Keratinocyte (primary cell): ENCODE results near the gene DNAJC18.
"Not testable (repeated sequence)": the region's sequence is repeated elsewhere in the genome, so short reads cannot be mapped to it uniquely, and the experiment has no call there.

Experiments
- EZH2 ChIP-seq: IDR thresholded peaks from one replicate; pipeline ENCODE4 v1.6.1; 2012; ENCODE audit warnings: inconsistent platforms, mild to moderate bottlenecking, low read length, moderate library complexity
- TF ChIP-seq, protein P1 (sequence below), 3 experiments: IDR thresholded peaks in 1 of 3; conservative IDR thresholded peaks in 1 of 3; optimal IDR thresholded peaks in 1 of 3; 2 replicates in 2 of 3; 3 replicates in 1 of 3; pipeline versions ENCODE3 to v1.5.1; 2011; ENCODE audit warnings: low read length in 3 of 3, mild to moderate bottlenecking in 3 of 3, moderate library complexity in 2 of 3, control low read depth in 1 of 3, inconsistent platforms in 1 of 3; ENCODE audit not compliant: insufficient read depth in 2 of 3; ENCODE audit errors: extremely low read depth in 1 of 3

DNA sequence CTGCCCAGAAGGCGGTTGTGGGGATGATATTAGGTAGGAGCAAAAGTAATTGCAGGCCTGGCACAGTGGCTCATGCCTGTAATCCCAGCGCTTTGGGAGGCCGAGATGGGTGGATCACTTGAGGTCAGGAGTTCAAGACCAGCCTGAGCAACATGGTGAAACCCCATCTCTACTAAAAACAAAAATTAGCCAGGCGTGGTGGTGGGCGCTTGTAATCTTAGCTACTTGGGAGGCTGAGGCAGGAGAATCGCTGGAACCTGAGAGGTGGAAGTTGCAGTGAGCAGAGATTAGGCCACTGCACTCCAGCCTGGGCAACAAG lies 43.5 kb upstream of the DNAJC18 start:
- not testable (repeated sequence) for TF ChIP-seq EZH2
- TF ChIP-seq, protein P1, sequence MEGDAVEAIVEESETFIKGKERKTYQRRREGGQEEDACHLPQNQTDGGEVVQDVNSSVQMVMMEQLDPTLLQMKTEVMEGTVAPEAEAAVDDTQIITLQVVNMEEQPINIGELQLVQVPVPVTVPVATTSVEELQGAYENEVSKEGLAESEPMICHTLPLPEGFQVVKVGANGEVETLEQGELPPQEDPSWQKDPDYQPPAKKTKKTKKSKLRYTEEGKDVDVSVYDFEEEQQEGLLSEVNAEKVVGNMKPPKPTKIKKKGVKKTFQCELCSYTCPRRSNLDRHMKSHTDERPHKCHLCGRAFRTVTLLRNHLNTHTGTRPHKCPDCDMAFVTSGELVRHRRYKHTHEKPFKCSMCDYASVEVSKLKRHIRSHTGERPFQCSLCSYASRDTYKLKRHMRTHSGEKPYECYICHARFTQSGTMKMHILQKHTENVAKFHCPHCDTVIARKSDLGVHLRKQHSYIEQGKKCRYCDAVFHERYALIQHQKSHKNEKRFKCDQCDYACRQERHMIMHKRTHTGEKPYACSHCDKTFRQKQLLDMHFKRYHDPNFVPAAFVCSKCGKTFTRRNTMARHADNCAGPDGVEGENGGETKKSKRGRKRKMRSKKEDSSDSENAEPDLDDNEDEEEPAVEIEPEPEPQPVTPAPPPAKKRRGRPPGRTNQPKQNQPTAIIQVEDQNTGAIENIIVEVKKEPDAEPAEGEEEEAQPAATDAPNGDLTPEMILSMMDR (optimal IDR thresholded peaks at IDR 0.05 in 1 of 3, IDR thresholded peaks at IDR 0.05 in 1 of 3, conservative IDR thresholded peaks at IDR 0.05 in 1 of 3; ENCODE audit: extremely low read depth in 1 of 3, insufficient read depth in 2 of 3, low read length in 3 of 3), result not testable (repeated sequence)
